Epithelial cell of prostate (primary cell): ENCODE results near the gene SLC23A3.
A peak's percentile ranks its signal among the peaks of the same experiment; 100 is the strongest.
"Not testable (repeated sequence)": the region's sequence is repeated elsewhere in the genome, so short reads cannot be mapped to it uniquely, and the experiment has no call there.

Source experiments
- DNase-seq: peaks from one replicate; pipeline ENCODE4 v3.0.0-alpha.2; 2011; ENCODE audit warnings: low read depth, low spot score
- H3K27ac ChIP-seq: fragments of 450-650 bp; 2 replicates; pipeline ENCODE4 v1.5.1; 2017; ENCODE audit warnings: mild to moderate bottlenecking

Gene SLC23A3

GRCh38 chr2:219205165-219205538 lies 35.3 kb upstream of the SLC23A3 start:
- DNase-seq: no peak
- H3K27ac ChIP-seq: no peak overlapping the region

GRCh38 chr2:219204425-219205164 lies 34.8 kb upstream of the SLC23A3 start:
- H3K27ac ChIP-seq: no peak overlapping the region
- DNase-seq: no peak

- not testable (repeated sequence) for DNase-seq, H3K27ac ChIP-seq
These were observed 31.5 kb upstream of the SLC23A3 start for GRCh38 chr2:219201331-219201730.

GRCh38 chr2:219200502-219201326 lies 30.9 kb upstream of the SLC23A3 start:
- H3K27ac ChIP-seq, DNase-seq: not testable (repeated sequence)

GRCh38 chr2:219199470-219200211 lies 29.8 kb upstream of the SLC23A3 start:
- no peak overlapping the region for H3K27ac ChIP-seq
- no peak for DNase-seq

- no peak overlapping the region for H3K27ac ChIP-seq
- DNase-seq: no peak
These were observed 29.1 kb upstream of the SLC23A3 start for GRCh38 chr2:219198974-219199373.

- H3K27ac ChIP-seq: no peak overlapping the region
- no peak for DNase-seq
These were observed 27.6 kb upstream of the SLC23A3 start for GRCh38 chr2:219197388-219197787.

GRCh38 chr2:219186754-219187456 lies 17.1 kb upstream of the SLC23A3 start:
- no peak overlapping the region for H3K27ac ChIP-seq
- no peak for DNase-seq

- no peak for DNase-seq
- no peak overlapping the region for H3K27ac ChIP-seq
These were observed 14.3 kb upstream of the SLC23A3 start for GRCh38 chr2:219184121-219184520.

GRCh38 chr2:219183151-219183772 lies 13.4 kb upstream of the SLC23A3 start:
- DNase-seq: no peak
- no peak overlapping the region for H3K27ac ChIP-seq

GRCh38 chr2:219182331-219183150 lies 12.7 kb upstream of the SLC23A3 start:
- no peak for DNase-seq
- no peak overlapping the region for H3K27ac ChIP-seq

- DNase-seq: no peak
- no peak overlapping the region for H3K27ac ChIP-seq
These were observed 11.7 kb upstream of the SLC23A3 start for GRCh38 chr2:219181531-219181930.

GRCh38 chr2:219180961-219181360 lies 11.1 kb upstream of the SLC23A3 start:
- DNase-seq: no peak
- no peak overlapping the region for H3K27ac ChIP-seq

- no peak for DNase-seq
- H3K27ac ChIP-seq: no peak overlapping the region
These were observed 10.0 kb upstream of the SLC23A3 start for GRCh38 chr2:219179601-219180465.

GRCh38 chr2:219178377-219179175 lies 8.7 kb upstream of the SLC23A3 start:
- no peak for DNase-seq
- peak overlapping the region; percentile 99 for H3K27ac ChIP-seq

- peak; percentile 82 for DNase-seq
These were observed 7.9 kb upstream of the SLC23A3 start, which contains the start of gene RETREG2 for GRCh38 chr2:219177552-219178376. TSS of gene RETREG2 (plus strand) at chr2:219178275. CDS start at chr2:219178353, 78 bp downstream.

More at GRCh38 chr2:219177552-219178376, 7.9 kb upstream of the SLC23A3 start, which contains the start of gene RETREG2:
- H3K27ac ChIP-seq: peak within 1 kb of the TSS; percentile 99
